22Rv1 (cell line): ENCODE measurements around the gene PIGQ.

Experiments used
- H3K27ac ChIP-seq: fragments of 450-650 bp; 2 replicates; pipeline ENCODE4 v1.5.1; 2017
- CTCF ChIP-seq: fragments of 450-650 bp; IDR thresholded peaks from 2 replicates; pipeline ENCODE4 v1.5.1; 2017; ENCODE audit warnings: mild to moderate bottlenecking
- ZFX ChIP-seq: fragments of 450-650 bp; IDR thresholded peaks from 2 replicates; pipeline ENCODE4 v1.6.1; 2017; ENCODE audit warnings: antibody characterized with exemption, borderline replicate concordance

Gene PIGQ

GRCh38 chr16:558298-559020 is 11.3 kb upstream of the PIGQ start:
- H3K27ac ChIP-seq = no peak overlapping the region
- no peak for TF ChIP-seq ZFX
- no peak for TF ChIP-seq CTCF

- H3K27ac ChIP-seq = no peak overlapping the region
- TF ChIP-seq CTCF (no peak), ZFX (no peak)
Observed at GRCh38 chr16:559021-559380, 10.8 kb upstream of the PIGQ start.

- TF ChIP-seq CTCF (no peak), ZFX (no peak)
Observed at GRCh38 chr16:559411-560203, 10.2 kb upstream of the PIGQ start.

GRCh38 chr16:560204-560700 is 9.5 kb upstream of the PIGQ start, which contains the start of gene PRR35:
PRR35 (plus strand) TSS chr16:560394; CDS start chr16:563295, 2,901 bp downstream.
- H3K27ac ChIP-seq = no peak within 1 kb of the TSS
- TF ChIP-seq CTCF (no peak), ZFX (no peak)

More at GRCh38 chr16:559411-560203, 10.2 kb upstream of the PIGQ start:
- H3K27ac ChIP-seq = no peak overlapping the region

GRCh38 chr16:560701-561412 is 8.9 kb upstream of the PIGQ start:
- no peak overlapping the region for H3K27ac ChIP-seq
- TF ChIP-seq CTCF = no peak
- TF ChIP-seq ZFX = no peak

- no peak overlapping the region for H3K27ac ChIP-seq
- TF ChIP-seq ZFX (no peak), CTCF (no peak)
Observed at GRCh38 chr16:561413-561794, 8.4 kb upstream of the PIGQ start.
